ENCODE measurements around the gene MAP2K5.

DNA sequence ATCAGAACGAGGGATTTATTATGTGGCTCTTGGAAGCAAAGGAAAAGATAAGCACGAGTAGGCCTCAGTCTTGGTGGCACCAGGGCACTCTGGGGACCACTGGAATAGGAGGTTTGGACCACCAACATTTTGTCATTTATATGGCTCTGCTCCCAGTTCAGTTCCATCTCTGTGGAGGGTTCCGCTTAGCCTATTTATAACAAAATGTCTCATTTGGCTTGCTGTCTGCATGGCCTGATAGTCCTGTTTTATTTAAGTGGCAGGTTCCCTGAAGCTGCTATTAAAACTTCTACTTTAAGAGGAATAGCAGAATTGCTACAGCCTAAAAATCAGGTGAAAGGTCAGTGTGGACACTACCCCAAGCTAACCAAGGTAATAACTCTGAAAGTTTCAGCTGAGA is 27.2 kb downstream of the MAP2K5 start:
- TF ChIP-seq, protein P1, sequence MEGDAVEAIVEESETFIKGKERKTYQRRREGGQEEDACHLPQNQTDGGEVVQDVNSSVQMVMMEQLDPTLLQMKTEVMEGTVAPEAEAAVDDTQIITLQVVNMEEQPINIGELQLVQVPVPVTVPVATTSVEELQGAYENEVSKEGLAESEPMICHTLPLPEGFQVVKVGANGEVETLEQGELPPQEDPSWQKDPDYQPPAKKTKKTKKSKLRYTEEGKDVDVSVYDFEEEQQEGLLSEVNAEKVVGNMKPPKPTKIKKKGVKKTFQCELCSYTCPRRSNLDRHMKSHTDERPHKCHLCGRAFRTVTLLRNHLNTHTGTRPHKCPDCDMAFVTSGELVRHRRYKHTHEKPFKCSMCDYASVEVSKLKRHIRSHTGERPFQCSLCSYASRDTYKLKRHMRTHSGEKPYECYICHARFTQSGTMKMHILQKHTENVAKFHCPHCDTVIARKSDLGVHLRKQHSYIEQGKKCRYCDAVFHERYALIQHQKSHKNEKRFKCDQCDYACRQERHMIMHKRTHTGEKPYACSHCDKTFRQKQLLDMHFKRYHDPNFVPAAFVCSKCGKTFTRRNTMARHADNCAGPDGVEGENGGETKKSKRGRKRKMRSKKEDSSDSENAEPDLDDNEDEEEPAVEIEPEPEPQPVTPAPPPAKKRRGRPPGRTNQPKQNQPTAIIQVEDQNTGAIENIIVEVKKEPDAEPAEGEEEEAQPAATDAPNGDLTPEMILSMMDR (IDR thresholded peaks at IDR 0.05; ENCODE audit: poor library complexity, severe bottlenecking), result no peak
- TF ChIP-seq SMC3 (conservative IDR thresholded peaks at IDR 0.05; ENCODE audit: poor library complexity), result no peak
- TF ChIP-seq REST (IDR thresholded peaks at IDR 0.05; ENCODE audit: borderline replicate concordance), result no peak
- no peak for TF ChIP-seq POLR2AphosphoS5 (IDR thresholded peaks at IDR 0.05)
- TF ChIP-seq RAD21 (conservative IDR thresholded peaks at IDR 0.05), result no peak
- no peak for TF ChIP-seq EP300 (conservative IDR thresholded peaks at IDR 0.05; ENCODE audit: poor library complexity, severe bottlenecking)
- TF ChIP-seq EZH2 (IDR thresholded peaks at IDR 0.05; ENCODE audit: borderline replicate concordance, insufficient read depth, low read length, poor library complexity, severe bottlenecking), result no peak
